GM21423 (cell line): ENCODE results near the gene LUZP4.
"Not testable (repeated sequence)": the region's sequence is repeated elsewhere in the genome, so short reads cannot be mapped to it uniquely, and the experiment has no call there.

Experiments
- ATAC-seq: cut with Tn5 transposase; IDR thresholded peaks from one replicate; pipeline ENCODE4 v1.9.1; 2021; ENCODE audit warnings: mild to moderate bottlenecking, moderate library complexity; ENCODE audit not compliant: unreplicated experiment

The LUZP4 gene

DNA sequence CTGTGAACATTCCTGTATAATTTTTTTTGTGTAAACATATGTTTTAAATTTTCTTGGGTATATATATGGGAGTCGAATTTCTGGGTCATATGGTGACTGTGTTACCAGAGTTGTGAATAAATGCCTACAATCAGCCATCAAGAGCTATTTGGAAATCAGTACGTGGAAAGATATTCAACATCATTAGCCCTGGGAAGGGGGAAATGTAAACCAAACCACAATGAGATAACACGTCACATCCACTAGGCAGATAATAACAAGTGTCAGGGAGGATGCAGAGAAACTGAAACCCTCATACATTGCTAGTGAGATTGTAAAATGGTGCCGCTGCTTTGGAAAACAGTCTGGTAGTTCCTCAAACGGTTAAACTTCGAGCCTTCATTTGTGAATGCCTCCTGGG, 43.9 kb downstream of the LUZP4 start:
- no peak for ATAC-seq

DNA sequence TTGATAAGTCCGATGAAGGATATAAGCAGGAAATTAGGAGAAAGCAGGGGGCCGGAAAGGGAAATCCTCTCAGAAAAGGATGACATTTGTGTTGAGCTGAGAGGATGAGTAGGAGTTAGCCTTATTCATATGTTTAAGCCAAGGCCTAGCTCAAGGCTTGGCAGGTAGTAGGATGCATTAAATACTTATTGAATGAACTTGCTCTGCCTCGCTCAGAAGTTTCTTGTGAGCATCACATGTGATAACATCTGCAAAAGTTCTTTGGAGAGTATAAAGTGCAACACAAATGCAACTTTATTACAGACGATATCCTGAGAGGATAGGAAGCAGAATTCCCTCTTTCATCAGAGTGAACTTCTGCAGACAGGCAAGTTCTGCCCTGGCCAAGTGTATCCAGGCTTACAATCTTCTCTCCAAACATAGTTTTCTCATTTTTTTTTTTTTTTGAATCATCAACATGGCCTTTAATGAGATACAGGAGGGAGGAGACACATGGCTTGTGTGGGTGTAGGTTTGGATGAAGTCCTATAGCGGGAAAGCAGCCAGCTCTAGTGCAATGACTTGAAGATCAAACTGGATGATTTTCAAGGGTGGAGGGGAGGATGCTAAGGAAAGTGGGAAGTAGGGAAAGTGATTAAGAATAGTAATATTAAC, 48.1 kb downstream of the LUZP4 start:
- no peak for ATAC-seq

DNA sequence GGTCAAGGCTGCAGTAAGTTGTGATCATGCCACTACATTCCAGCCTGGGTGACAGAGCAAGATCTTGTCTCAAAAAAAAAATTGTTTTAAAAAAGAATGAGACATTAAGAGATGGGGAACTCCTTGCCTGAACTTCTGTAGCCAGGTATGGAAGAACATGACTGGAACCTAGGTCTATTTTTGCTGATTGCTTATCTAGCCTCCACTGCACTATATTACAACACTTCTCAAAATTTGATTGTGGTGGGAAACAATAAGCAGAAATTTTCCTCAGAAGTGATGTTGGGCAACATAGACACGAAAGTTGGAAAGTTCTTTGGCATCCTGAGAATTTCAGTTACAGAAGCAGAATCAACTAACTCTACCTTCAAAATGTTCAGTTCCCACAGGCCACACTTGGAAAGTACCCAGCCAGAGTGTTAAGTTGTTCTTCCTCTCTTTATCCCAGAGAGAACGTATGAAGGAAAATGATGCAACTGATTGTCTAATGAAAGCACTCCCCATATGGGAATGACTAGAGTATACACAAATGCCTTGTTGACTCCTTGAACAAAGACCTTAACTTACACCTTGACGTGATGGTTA, 50.0 kb downstream of the LUZP4 start:
- no peak for ATAC-seq

- ATAC-seq = no peak
Observed at GRCh38 chrX:115341421-115341820, 51.9 kb downstream of the LUZP4 start.

GRCh38 chrX:115344885-115345614, 55.5 kb downstream of the LUZP4 start:
- no peak for ATAC-seq

- no peak for ATAC-seq
Observed at GRCh38 chrX:115345615-115346014, 56.1 kb downstream of the LUZP4 start.

GRCh38 chrX:115346738-115347137, 57.2 kb downstream of the LUZP4 start:
- not testable (repeated sequence) for ATAC-seq

- no peak for ATAC-seq
Observed at GRCh38 chrX:115348446-115349225, 59.1 kb downstream of the LUZP4 start.

DNA sequence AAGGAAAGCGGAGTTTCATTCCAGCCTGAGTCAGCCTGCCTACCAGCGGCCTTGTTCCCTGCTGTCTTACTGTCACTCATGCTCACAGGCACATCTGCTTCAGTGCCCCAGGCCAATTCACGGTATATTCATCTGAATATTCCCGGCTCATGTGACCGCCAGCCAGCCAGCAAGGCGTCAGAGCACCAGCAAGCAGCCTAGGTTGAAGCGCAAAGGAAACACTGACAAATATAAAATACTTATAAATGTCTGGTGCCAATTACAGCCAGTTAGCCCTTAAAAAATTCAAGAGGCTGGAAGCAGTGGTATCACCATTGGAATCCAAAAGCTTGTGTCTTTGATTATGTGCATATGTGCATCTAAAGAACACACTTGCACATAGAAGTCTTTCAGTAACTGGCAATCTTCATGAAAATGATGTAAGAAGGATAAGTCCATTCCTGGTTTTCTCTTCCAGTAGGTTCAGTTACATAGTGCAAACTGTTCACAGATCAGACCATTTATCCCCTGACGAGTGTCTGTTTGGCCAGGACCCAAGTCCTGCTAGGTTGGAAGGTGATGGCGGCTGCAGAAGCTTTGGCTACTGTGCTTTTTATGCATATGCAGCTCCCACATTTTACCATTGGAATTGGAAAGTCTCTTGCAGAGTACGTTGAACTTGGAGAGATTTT, 61.3 kb downstream of the LUZP4 start:
- no peak for ATAC-seq

DNA sequence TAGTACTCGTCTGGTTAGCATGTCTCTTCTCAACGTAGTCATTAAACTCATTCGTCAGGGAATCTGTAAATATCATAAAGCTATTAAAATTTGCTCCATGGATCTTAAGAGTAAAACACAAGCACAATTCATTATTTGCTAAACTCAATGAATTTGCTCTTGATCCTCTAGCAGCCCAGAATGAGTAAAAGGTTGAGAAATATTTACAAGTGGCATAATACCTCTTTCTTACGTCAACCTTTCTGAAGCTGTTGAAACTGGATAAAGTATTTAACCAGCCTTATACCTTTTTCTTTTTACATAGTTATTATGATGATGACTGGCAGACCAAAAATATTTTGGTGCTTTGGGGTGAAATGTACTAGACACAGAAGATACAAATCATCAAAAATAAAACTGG, 66.9 kb downstream of the LUZP4 start:
- ATAC-seq = no peak
